Hindlimb muscle (tissue), 1 donor: ENCODE measurements around the gene CDKN2D. TPM values are rescaled to one million over a fixed set of nuclear protein-coding genes. Genes with fewer than 3 reads are reported as not detected.
"Not testable (repeated sequence)": the region's sequence is repeated elsewhere in the genome, so short reads cannot be mapped to it uniquely, and the experiment has no call there.

Experiments
- DNase-seq: peaks from one replicate; pipeline ENCODE4 v3.0.0-alpha.2; 2013
- polyA plus RNA-seq: library from polyadenylated mRNA; unstranded; fragments of 120-200 nt; gene quantifications from one replicate; pipeline ENCODE4 v1.2.1, GENCODE V29; 2013; ENCODE audit not compliant: insufficient read length

CDKN2D gene
- polyA plus RNA-seq, 1 donor = 14.4 TPM

GRCh38 chr19:10580979-10581631 lies 12.3 kb upstream of the CDKN2D start:
- DNase-seq = peak; percentile 87

DNA sequence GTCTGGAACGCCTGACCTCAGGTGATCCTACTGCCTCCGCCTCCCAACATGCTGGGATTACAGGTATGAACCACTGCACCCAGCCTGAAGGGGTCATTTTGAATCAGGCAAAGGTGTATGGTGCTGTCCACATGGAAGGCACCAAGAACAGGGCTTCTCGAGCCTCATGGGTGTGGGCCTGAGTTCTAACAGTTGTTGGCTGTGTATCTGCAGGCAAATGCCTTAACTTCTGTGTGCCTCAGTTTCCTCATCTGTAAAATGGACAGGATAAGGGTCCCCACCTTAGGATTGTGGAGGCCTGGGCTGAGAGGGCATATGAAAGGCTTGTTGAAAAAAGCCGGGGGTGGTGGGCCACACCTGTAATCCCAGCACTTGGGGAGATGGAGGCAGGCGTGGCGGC lies 9.2 kb upstream of the CDKN2D start:
- DNase-seq = no peak

DNA sequence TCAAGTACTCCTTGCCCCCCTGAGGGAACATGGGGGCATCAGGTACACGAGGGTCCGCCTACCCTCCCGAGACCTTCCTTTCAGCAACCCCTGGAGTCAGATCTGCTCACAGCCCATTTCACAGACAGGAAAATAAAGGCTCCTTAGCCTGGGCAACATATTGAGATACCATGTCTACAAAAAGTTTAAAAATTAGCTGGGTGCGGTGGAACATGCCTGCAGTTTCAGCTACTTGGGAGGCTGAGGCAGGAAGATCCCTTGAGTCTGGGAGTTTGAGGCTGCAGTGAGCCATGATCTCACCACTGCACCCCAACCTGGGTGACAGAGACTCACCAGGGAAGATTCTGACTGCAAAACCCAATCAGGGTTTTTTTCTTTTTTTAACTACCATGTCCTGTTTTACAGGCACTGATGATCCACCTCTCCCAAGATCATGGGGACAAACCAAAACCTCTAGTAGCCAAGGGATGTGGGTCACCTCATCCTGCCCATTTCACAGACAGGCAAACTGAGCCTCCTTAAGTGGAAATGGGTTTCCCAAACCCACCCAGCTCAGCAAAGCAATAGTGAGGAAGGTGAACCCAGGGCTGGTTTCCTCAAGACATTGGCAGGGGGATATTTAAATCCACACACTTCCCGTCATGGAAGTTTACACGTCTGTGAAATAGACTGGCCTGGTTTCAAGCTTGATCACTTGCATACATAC lies 6.4 kb upstream of the CDKN2D start:
- no peak for DNase-seq

- no peak for DNase-seq
Observed at GRCh38 chr19:10574462-10574861, 5.7 kb upstream of the CDKN2D start.

GRCh38 chr19:10573793-10574192 lies 5.0 kb upstream of the CDKN2D start:
- not testable (repeated sequence) for DNase-seq

DNA sequence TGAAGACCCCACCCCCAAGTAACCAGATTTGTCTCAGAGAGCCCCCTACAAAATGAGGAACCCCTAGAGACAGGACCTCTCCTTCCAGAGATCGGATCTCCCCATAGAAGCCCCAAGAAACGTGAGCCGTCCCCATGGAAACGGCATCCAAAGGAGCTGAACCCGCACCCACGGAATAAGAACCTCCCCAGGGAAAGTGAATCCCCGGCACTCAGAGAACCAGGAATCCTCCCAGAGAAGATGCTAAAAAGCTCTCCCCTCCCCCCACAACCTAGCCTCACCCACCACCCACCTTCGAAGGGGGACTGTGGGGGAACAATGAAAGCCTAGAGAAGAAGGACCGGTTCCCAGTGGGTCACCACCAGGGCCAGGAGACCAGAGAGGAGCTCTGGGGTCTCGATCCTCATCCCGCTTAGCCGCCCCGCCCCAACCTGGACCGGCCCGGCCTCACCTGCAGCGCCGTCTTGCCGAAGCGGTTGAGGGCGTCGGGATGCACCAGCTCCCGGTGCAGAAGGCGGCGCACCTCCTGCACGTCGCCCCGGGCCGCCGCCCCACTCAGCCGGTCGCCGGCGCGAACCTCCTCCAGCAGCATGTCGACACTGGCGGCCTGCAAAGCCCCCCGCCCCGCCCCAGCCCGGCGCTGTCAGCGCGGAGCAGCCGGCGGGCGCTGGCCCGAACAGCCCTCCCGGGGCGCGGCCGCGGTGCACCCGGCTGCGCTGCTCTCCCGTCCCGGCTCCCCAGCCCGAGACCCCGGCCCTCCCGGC lies 535 bp downstream of the CDKN2D start:
- DNase-seq = no peak

DNA sequence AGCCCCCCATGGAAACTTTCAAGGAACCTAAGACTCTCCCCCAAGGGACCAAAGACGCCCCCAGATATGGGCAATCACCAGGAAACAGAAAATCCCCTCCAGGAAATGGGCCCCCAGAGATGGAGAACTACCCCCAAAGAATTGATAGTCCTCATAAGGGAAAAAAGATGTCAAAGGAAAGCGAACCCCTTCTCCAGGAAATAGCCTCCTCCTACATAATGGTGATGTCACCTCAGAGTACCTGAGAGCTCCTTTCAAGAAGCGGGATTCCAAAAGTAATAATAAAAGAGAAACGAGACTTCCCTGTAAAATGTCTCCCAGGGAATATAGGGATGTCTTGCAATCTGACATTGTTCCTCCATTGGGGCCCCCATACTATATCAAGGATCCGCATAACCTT lies 1.1 kb downstream of the CDKN2D start:
- DNase-seq = no peak

DNA sequence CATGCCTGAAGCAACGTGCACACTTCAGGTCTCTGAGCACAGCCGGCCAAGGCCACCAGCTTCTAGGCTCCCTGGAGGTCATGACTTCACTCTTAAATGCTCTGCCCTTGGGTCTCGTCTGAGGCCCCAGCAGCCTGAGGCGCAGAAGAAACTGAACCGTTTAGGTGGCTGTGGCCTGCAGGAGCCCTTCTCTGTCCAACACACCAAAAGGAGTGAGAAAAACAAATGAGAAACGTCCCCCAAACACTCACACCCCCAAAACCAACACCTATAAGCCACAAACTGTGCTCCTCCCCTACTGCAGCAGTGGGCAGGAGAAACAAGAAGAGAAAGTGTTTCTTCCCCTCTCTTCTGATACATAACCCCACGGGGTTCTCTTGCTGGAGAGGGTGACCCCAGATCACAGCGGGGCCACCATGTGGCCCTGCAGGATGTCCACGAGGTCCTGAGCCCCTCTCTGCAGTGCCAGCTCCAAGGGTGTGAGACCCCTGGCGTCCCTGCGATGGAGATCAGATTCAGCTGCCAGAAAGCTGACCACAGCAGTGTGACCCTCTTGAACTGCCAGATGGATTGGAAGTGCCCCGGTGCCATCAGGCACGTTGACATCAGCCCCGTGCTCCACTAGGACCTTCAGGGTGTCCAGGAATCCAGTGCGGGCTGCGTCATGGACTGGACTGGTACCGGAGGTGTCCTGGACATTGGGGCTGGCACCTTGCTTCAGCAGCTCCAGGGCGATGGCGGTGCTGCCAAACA lies 1.9 kb downstream of the CDKN2D start:
- DNase-seq = no peak

DNA sequence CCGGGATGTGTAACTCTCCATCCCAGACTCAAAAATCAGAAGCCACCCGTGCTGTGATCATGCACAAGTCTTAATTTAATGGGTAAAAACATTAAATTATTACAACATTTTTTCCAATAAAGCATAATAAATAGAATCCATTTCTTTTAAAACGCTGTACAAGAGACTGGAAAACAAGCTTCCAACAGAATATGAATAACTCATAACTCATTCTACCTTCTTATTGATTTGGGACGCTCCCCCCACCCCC lies 2.4 kb downstream of the CDKN2D start:
- DNase-seq = no peak

GRCh38 chr19:10565567-10566407 lies 3.0 kb downstream of the CDKN2D start, which contains the start of gene KRI1:
Gene KRI1 (minus strand): TSS chr19:10566010. CDS start chr19:10565999, 11 bp downstream.
- DNase-seq = peak; percentile 98

DNA sequence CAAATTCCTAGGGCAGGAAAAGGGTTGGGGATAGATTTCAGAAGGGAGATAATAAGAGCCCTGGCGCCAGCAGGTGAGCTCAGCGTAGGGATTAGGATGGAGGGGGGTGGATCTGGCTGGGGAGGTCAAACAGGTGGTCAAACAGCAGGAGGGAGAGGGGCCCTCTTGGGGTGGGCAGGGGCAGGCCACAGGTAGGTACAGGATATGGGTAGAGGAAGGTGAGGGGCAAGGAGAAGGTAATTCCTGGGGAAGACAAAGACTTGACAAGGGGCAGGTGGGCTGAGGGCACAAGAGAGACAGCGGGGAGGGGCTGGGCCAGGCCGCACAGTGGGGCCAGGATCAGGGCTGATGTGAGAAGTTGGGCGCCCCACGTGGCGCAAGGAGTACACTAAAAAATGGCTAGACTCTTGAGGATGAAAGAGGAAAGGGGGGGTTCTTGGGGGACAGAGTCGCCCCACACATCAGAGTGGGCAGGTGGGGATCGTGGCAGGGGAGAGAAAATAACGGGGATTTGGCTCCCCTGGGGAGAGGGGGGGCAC lies 3.7 kb downstream of the CDKN2D start:
- no peak for DNase-seq

GRCh38 chr19:10562609-10563008 lies 6.2 kb downstream of the CDKN2D start:
- no peak for DNase-seq

GRCh38 chr19:10560154-10560553 lies 8.6 kb downstream of the CDKN2D start:
- DNase-seq = no peak

- DNase-seq = no peak
Observed at GRCh38 chr19:10557603-10558197, 11.1 kb downstream of the CDKN2D start.

- DNase-seq = no peak
Observed at GRCh38 chr19:10555610-10555973, 13.2 kb downstream of the CDKN2D start.

- DNase-seq = no peak
Observed at GRCh38 chr19:10554760-10555609, 13.8 kb downstream of the CDKN2D start.

DNA sequence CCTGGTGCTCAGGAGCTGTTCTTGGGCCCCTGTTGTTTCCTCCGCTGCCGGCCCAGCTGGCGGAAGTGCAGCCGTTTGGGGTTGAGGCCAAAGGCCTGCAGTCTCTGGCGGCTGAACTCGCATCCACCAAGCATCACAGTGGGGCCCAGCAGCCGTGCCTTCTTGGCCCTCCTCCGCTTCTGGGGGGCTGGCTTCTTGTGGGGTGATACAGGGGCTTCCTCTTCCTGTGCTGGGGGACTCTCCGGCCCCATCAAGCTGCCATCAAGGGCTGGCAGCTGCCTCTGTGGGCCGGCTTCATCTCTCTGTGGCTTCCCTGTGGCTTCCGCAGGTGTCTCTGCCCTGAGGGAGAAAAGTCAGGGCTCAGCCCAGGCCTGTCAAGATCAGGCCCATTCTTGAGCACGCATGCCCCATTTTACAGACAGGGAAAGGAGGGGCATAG lies 14.8 kb downstream of the CDKN2D start:
- no peak for DNase-seq

DNA sequence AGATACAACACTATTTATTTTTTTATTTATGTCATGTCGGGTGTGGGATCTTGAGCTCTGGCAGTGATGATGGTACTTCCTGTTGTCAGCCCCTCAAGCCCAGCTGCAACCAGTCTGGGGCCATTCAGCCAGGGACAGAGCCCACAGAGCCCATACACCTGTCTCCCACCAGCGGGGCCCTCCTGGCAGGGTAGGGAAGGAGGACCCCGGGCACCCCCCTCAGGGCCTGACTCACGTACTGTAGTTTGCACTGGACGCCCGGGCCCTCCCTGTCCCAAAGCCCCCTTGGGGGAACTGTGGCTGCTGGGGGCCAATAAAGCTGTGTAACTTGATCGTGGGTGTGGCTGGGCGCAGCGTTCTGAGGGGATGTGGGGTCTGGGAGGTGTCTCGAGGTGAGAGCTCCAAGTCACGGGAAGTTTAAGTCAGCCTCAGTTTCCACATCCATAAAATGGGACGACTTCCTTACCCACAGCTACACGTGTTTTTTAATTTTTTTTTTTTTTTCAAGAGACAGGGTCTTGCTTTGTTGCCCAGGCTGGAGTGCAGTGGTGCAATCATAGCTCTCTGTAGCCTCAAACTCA lies 15.6 kb downstream of the CDKN2D start:
- no peak for DNase-seq

DNA sequence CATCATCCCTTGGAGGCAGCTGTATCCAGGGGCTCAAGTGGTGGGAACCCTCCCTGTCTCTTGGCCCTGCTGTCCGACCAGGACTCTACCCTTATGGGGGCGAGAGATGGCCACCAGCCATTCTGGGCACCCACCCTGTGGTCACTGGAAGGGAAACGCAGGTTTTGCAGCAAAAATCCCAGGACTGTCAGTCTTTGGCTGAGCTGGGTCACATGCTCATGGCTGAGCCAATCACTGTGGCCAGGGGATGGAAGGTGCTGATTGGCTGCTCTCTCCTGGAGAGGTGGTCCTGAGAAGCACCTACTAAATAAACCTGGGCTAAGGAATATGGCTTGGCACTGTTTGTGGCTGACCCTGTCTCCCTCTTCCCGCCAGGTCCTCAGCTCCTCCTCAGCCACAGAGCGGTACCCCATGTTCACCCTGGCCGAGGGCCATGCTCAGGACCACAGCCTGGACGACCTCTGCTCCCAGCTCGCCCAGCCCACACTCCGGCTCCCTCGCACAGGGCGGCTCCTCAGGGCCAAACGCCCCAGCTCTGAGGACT lies 16.2 kb downstream of the CDKN2D start:
- DNase-seq = no peak
